Measurements from ENCODE around the gene CCDC177. TPM values are rescaled to one million over a fixed set of nuclear protein-coding genes. Genes with fewer than 3 reads are reported as not detected.

The CCDC177 gene
- total and polyA plus RNA-seq, 8 donors, result 0.04 to 0.05 TPM; not detected in 6

- Histone ChIP-seq H3K36me3 (no peaks in the 10 kb centered on the region), H3K27me3 (peaks cover 0 to 16% of the 10 kb centered on the region in 2 donors), H3K4me1 (peaks cover 0 to 5% of the 10 kb centered on the region in 2 donors), H3K9me3 (no peaks in the 10 kb centered on the region), H3K4me3 (no peak overlapping the region), H3K27ac (no peak overlapping the region)
- DNase-seq (no peak), ATAC-seq (no peak)
- intact Hi-C loops (cut with DNase I), result no loop called here
- TF ChIP-seq, protein P1, sequence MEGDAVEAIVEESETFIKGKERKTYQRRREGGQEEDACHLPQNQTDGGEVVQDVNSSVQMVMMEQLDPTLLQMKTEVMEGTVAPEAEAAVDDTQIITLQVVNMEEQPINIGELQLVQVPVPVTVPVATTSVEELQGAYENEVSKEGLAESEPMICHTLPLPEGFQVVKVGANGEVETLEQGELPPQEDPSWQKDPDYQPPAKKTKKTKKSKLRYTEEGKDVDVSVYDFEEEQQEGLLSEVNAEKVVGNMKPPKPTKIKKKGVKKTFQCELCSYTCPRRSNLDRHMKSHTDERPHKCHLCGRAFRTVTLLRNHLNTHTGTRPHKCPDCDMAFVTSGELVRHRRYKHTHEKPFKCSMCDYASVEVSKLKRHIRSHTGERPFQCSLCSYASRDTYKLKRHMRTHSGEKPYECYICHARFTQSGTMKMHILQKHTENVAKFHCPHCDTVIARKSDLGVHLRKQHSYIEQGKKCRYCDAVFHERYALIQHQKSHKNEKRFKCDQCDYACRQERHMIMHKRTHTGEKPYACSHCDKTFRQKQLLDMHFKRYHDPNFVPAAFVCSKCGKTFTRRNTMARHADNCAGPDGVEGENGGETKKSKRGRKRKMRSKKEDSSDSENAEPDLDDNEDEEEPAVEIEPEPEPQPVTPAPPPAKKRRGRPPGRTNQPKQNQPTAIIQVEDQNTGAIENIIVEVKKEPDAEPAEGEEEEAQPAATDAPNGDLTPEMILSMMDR (IDR thresholded peaks at IDR 0.05), result no peak
Measured at GRCh38 chr14:69582212-69582611, 7.5 kb upstream of the CCDC177 start.

- intact Hi-C loops (cut with DNase I), result no loop called here
- no peak for DNase-seq
- Histone ChIP-seq H3K36me3 (no peaks in the 10 kb centered on the region), H3K9me3 (no peaks in the 10 kb centered on the region), H3K4me3 (no peak overlapping the region), H3K4me1 (peaks cover 0 to 5% of the 10 kb centered on the region in 2 donors), H3K27ac (no peak overlapping the region), H3K27me3 (peaks cover 1 to 24% of the 10 kb centered on the region in 2 donors)
- ATAC-seq, result no peak
- TF ChIP-seq, protein P1 (IDR thresholded peaks at IDR 0.05), result no peak
Measured at GRCh38 chr14:69581316-69581935, 6.8 kb upstream of the CCDC177 start.

- no peak overlapping the region for H3K27ac ChIP-seq
- ATAC-seq, result peak; percentile 69
Measured at GRCh38 chr14:69580009-69580577, 5.4 kb upstream of the CCDC177 start.

GRCh38 chr14:69579476-69579875, 4.8 kb upstream of the CCDC177 start:
- ATAC-seq (no peak), DNase-seq (no peak)
- Histone ChIP-seq H3K4me3 (no peak overlapping the region), H3K9me3 (no peaks in the 10 kb centered on the region), H3K27ac (no peak overlapping the region), H3K27me3 (peaks cover 17 to 43% of the 10 kb centered on the region in 2 donors), H3K4me1 (peaks cover 2 to 5% of the 10 kb centered on the region in 2 donors), H3K36me3 (no peaks in the 10 kb centered on the region)
- TF ChIP-seq, protein P1 (IDR thresholded peaks at IDR 0.05), result no peak
- intact Hi-C loops (cut with DNase I), result no loop called here

More at GRCh38 chr14:69580009-69580577, 5.4 kb upstream of the CCDC177 start:
- Histone ChIP-seq H3K9me3 (no peaks in the 10 kb centered on the region), H3K4me3 (no peak overlapping the region), H3K27me3 (peaks cover 11 to 37% of the 10 kb centered on the region in 2 donors), H3K36me3 (no peaks in the 10 kb centered on the region), H3K4me1 (no peaks in the 10 kb centered on the region)
- intact Hi-C loops (cut with DNase I), result no loop called here
- DNase-seq, result no peak
- TF ChIP-seq, protein P1 (IDR thresholded peaks at IDR 0.05), result peak in 1 of 2 donors; percentile 33

DNA sequence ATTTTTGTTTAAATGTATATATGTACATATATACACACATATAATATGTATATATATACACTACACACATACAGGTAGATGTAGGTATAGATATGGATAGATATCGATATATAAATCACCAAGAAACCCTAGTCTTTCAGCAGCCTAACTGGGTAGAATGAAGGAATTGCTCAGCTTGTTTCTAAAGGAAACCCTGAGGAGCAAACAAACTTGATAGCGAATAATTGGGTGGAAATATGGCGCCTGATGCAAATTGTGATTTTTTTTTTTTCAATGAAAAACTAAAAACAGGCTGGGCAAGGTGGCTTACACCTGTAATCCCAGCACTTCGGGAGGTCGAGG, 254 bp upstream of the CCDC177 start:
- Histone ChIP-seq H3K4me3 (no peak overlapping the region), H3K27me3 (peaks cover 61 to 89% of the 10 kb centered on the region in 2 donors)
- TF ChIP-seq, protein P1 (IDR thresholded peaks at IDR 0.05), result peak in 1 of 2 donors; percentile 15

More for the DNA sequence above, 254 bp upstream of the CCDC177 start:
- peaks cover 19 to 38% of the 10 kb centered on the region in 2 donors for H3K4me1 ChIP-seq
- DNase-seq (no peak), ATAC-seq (no peak)
- H3K36me3 ChIP-seq, result no peaks in the 10 kb centered on the region
- intact Hi-C loops (cut with DNase I), result no loop called here
- no peak overlapping the region for H3K27ac ChIP-seq
- H3K9me3 ChIP-seq, result no peaks in the 10 kb centered on the region

Measured in left lung (tissue), 10 donors.